Inferior parietal cortex (tissue), 1 donor: Measurements from ENCODE around the gene ZNF142.
A peak's percentile ranks its signal among the peaks of the same experiment; 100 is the strongest.

Experiments used
- DNase-seq: peaks from one replicate; pipeline ENCODE4 v3.0.0-alpha.2; 2016; ENCODE audit errors: extremely low spot score

The ZNF142 gene

GRCh38 chr2:218655751-218656150 lies 3.7 kb downstream of the ZNF142 start:
- no peak for DNase-seq

- no peak for DNase-seq
Measured at GRCh38 chr2:218648787-218649100, 10.7 kb downstream of the ZNF142 start.

- peak; percentile 66 for DNase-seq
Measured at GRCh38 chr2:218648088-218648786, 11.2 kb downstream of the ZNF142 start.

GRCh38 chr2:218645126-218645525 lies 14.3 kb downstream of the ZNF142 start:
- no peak for DNase-seq

- no peak for DNase-seq
Measured at GRCh38 chr2:218644721-218645120, 14.7 kb downstream of the ZNF142 start.

- DNase-seq, result no peak
Measured at GRCh38 chr2:218643751-218644310, 15.6 kb downstream of the ZNF142 start.

GRCh38 chr2:218642786-218643185 lies 16.6 kb downstream of the ZNF142 start:
- no peak for DNase-seq

GRCh38 chr2:218642121-218642656 lies 17.2 kb downstream of the ZNF142 start:
- DNase-seq, result no peak

GRCh38 chr2:218638372-218638771 lies 21.1 kb downstream of the ZNF142 start:
- DNase-seq, result no peak

GRCh38 chr2:218635719-218636118 lies 23.7 kb downstream of the ZNF142 start:
- no peak for DNase-seq

- DNase-seq, result no peak
Measured at GRCh38 chr2:218631837-218632236, 27.6 kb downstream of the ZNF142 start.

GRCh38 chr2:218627939-218628338 lies 31.5 kb downstream of the ZNF142 start:
- DNase-seq, result no peak

- no peak for DNase-seq
Measured at GRCh38 chr2:218626369-218626768, 33.1 kb downstream of the ZNF142 start.

GRCh38 chr2:218623366-218623705 lies 36.1 kb downstream of the ZNF142 start:
- no peak for DNase-seq

- DNase-seq, result no peak
Measured at GRCh38 chr2:218622606-218623365, 36.6 kb downstream of the ZNF142 start.

GRCh38 chr2:218621007-218621406 lies 38.4 kb downstream of the ZNF142 start:
- no peak for DNase-seq

- no peak for DNase-seq
Measured at GRCh38 chr2:218618102-218618860, 41.1 kb downstream of the ZNF142 start.

GRCh38 chr2:218615868-218616315 lies 43.5 kb downstream of the ZNF142 start:
- no peak for DNase-seq

- no peak for DNase-seq
Measured at GRCh38 chr2:218607436-218608115, 51.8 kb downstream of the ZNF142 start, which contains the start of gene PLCD4. TSS of gene PLCD4 (plus strand) at chr2:218607899. CDS start at chr2:218615740, 7,841 bp downstream.

- DNase-seq, result no peak
Measured at GRCh38 chr2:218605432-218605831, 54.0 kb downstream of the ZNF142 start.
